HEK293 (cell line): ENCODE results near the gene CEP112.

Experiments used
- CTCF ChIP-seq: fragments of 450-650 bp; formaldehyde crosslinking; IDR thresholded peaks from 2 replicates; pipeline ENCODE4 v1.5.1; 2016; ENCODE audit warnings: missing biosample characterization, missing genetic modification characterization
- ZBTB26 ChIP-seq: fragments of 450-650 bp; formaldehyde crosslinking; optimal IDR thresholded peaks from 2 replicates; pipeline ENCODE3; 2016; ENCODE audit warnings: missing biosample characterization, mild to moderate bottlenecking, missing genetic modification characterization
- ZBTB48 ChIP-seq: fragments of 450-650 bp; formaldehyde crosslinking; IDR thresholded peaks from 2 replicates; pipeline ENCODE4 v1.5.1; 2016; ENCODE audit warnings: missing biosample characterization, missing genetic modification characterization
- ZBTB8A ChIP-seq: fragments of 450-650 bp; formaldehyde crosslinking; IDR thresholded peaks from 2 replicates; pipeline ENCODE4 v1.5.1; 2016; ENCODE audit warnings: missing biosample characterization, missing genetic modification characterization
- ZFP41 ChIP-seq: fragments of 450-650 bp; formaldehyde crosslinking; IDR thresholded peaks from 2 replicates; pipeline ENCODE4 v1.5.1; 2016; ENCODE audit warnings: missing biosample characterization, missing genetic modification characterization, borderline replicate concordance
- ZNF10 ChIP-seq: fragments of 450-650 bp; formaldehyde crosslinking; IDR thresholded peaks from 2 replicates; pipeline ENCODE4 v1.5.1; 2017; ENCODE audit warnings: missing biosample characterization, missing genetic modification characterization
- ZNF274 ChIP-seq, 2 experiments: fragments of 200-500 bp in 1 of 2; fragments of 450-650 bp in 1 of 2; sonication (Bioruptor generic) in 1 of 2; formaldehyde crosslinking in 1 of 2; IDR thresholded peaks; 2 replicates each; pipeline versions ENCODE4 v1.5.1 to v1.6.1; 2014 to 2016; ENCODE audit warnings: borderline replicate concordance in 1 of 2, inconsistent platforms in 1 of 2, low read length in 1 of 2, missing biosample characterization in 1 of 2, missing genetic modification characterization in 1 of 2
- ZNF473 ChIP-seq: fragments of 450-650 bp; formaldehyde crosslinking; IDR thresholded peaks from 2 replicates; pipeline ENCODE4 v1.5.1; 2017; ENCODE audit warnings: missing biosample characterization, missing genetic modification characterization
- ZNF549 ChIP-seq: fragments of 450-650 bp; IDR thresholded peaks from 2 replicates; pipeline ENCODE4 v1.5.1; 2018; ENCODE audit warnings: missing biosample characterization, missing genetic modification characterization, mild to moderate bottlenecking, inconsistent platforms, moderate library complexity
- ZNF561 ChIP-seq: fragments of 450-650 bp; IDR thresholded peaks from 2 replicates; pipeline ENCODE4 v1.5.1; 2018; ENCODE audit warnings: missing biosample characterization, missing genetic modification characterization, borderline replicate concordance
- ZNF600 ChIP-seq: fragments of 450-650 bp; formaldehyde crosslinking; IDR thresholded peaks from 2 replicates; pipeline ENCODE4 v1.5.1; 2016; ENCODE audit warnings: missing biosample characterization, missing genetic modification characterization
- ZSCAN5A ChIP-seq: fragments of 450-650 bp; formaldehyde crosslinking; IDR thresholded peaks from 2 replicates; pipeline ENCODE4 v1.5.1; 2016; ENCODE audit warnings: missing biosample characterization, missing genetic modification characterization

GRCh38 chr17:66233023-66233753, 41.3 kb upstream of the CEP112 start:
- TF ChIP-seq ZNF274 (IDR thresholded peaks at IDR 0.05; ENCODE audit: low read length) (no peak), ZNF274 (tag by site-specific recombination; IDR thresholded peaks at IDR 0.05; ENCODE audit: borderline replicate concordance) (no peak), CTCF (no peak), ZFP41 (tag by site-specific recombination) (no peak), ZSCAN5A (tag by site-specific recombination) (no peak), ZBTB8A (no peak), ZNF473 (tag by site-specific recombination) (no peak), ZNF600 (tag by site-specific recombination) (no peak), ZNF549 (tag by site-specific recombination) (no peak), ZBTB26 (tag by site-specific recombination) (no peak), ZNF561 (tag by site-specific recombination) (no peak), ZBTB48 (tag by site-specific recombination) (no peak), ZNF10 (tag by site-specific recombination) (no peak)
